22Rv1 (cell line): ENCODE results near the gene F11.
"Not testable (repeated sequence)": the region's sequence is repeated elsewhere in the genome, so short reads cannot be mapped to it uniquely, and the experiment has no call there.

Experiments used
- CTCF ChIP-seq: fragments of 450-650 bp; IDR thresholded peaks from 2 replicates; pipeline ENCODE4 v1.5.1; 2017; ENCODE audit warnings: mild to moderate bottlenecking
- ZFX ChIP-seq: fragments of 450-650 bp; IDR thresholded peaks from 2 replicates; pipeline ENCODE4 v1.6.1; 2017; ENCODE audit warnings: antibody characterized with exemption, borderline replicate concordance

GRCh38 chr4:186247062-186247752 lies 18.8 kb upstream of the F11 start:
- not testable (repeated sequence) for TF ChIP-seq CTCF, ZFX
